ENCODE results near the gene BORCS8. TPM values are rescaled to one million over a fixed set of nuclear protein-coding genes. Genes with fewer than 3 reads are reported as not detected.

BORCS8 gene
- total RNA-seq, 1 donor from 2014 or later, result 33.5 TPM

- no peak overlapping the region for H3K9ac ChIP-seq (ENCODE audit: low read length)
- Mint-ChIP-seq H3K4me1 (ENCODE audit: low read depth, unreplicated experiment) (peaks cover 5% of the 10 kb centered on the region), H3K9me3 (ENCODE audit: unreplicated experiment) (no peaks in the 10 kb centered on the region), H3K27me3 (ENCODE audit: low read depth, unreplicated experiment) (peaks cover 28% of the 10 kb centered on the region), H3K36me3 (ENCODE audit: low read depth, unreplicated experiment) (no peaks in the 10 kb centered on the region), H3K4me3 (ENCODE audit: unreplicated experiment) (no peak overlapping the region), H3K27ac (ENCODE audit: unreplicated experiment) (no peak overlapping the region)
- peaks cover 20% of the 10 kb centered on the region for H4K20me1 ChIP-seq (ENCODE audit: insufficient read depth, low read length)
- DNase-seq (ENCODE audit: low read depth) (no peak), FAIRE-seq (no peak)
- no peak overlapping the region for H2AFZ ChIP-seq (ENCODE audit: low read depth, low read length)
- no peaks in the 10 kb centered on the region for H3K79me2 ChIP-seq (ENCODE audit: insufficient read depth, low read length)
- H3K9me3 ChIP-seq (ENCODE audit: insufficient read depth, low read depth, low read length), result no peaks in the 10 kb centered on the region
- H3K27ac ChIP-seq (ENCODE audit: low read depth, low read length), result no peak overlapping the region
- no peaks in the 10 kb centered on the region for H3K27me3 ChIP-seq (ENCODE audit: insufficient read depth, low read length)
- no peak overlapping the region for H3K4me3 ChIP-seq (ENCODE audit: insufficient read depth, low read depth, low read length)
- peaks cover 7% of the 10 kb centered on the region for H3K4me1 ChIP-seq (ENCODE audit: insufficient read depth, low read length)
- TF ChIP-seq EZH2 (IDR thresholded peaks at IDR 0.05; ENCODE audit: insufficient read depth, low read length) (no peak), CTCF (IDR thresholded peaks at IDR 0.05; ENCODE audit: insufficient read depth, low read depth, low read length) (no peak)
- no peaks in the 10 kb centered on the region for H3K36me3 ChIP-seq (ENCODE audit: insufficient read depth, low read length)
- no peak overlapping the region for H3K4me2 ChIP-seq (ENCODE audit: low read length)
These were observed 24.3 kb downstream of the BORCS8 start for GRCh38 chr19:19167612-19168011.

DNA sequence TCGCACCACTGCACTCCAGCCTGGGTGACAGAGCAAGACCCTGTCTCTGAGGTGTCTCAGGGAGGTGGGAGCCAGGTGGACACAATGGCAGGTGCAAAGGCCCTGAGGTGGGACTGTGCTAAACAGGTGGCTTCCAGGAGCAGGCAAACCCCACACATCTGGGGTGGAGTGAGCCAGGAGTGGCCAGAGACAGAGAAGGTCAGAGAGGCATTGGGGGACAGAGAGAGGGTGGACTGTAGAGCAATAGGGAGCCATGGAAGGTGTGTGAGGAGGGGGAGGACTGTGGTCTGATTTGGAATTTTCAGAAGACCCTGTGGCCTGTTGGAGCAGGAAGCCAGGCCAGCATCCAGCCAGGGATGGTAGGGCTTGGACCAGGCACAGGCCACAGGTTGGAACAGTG, 26.6 kb downstream of the BORCS8 start:
- Histone ChIP-seq H4K20me1 (ENCODE audit: insufficient read depth, low read length) (peaks cover 12% of the 10 kb centered on the region), H3K4me1 (ENCODE audit: insufficient read depth, low read length) (peaks cover 6% of the 10 kb centered on the region), H3K27me3 (ENCODE audit: insufficient read depth, low read length) (no peaks in the 10 kb centered on the region), H2AFZ (ENCODE audit: low read depth, low read length) (no peak overlapping the region), H3K27ac (ENCODE audit: low read depth, low read length) (no peak overlapping the region), H3K4me2 (ENCODE audit: low read length) (no peak overlapping the region), H3K36me3 (ENCODE audit: insufficient read depth, low read length) (no peaks in the 10 kb centered on the region), H3K4me3 (ENCODE audit: insufficient read depth, low read depth, low read length) (no peak overlapping the region), H3K79me2 (ENCODE audit: insufficient read depth, low read length) (no peaks in the 10 kb centered on the region), H3K9me3 (ENCODE audit: insufficient read depth, low read depth, low read length) (no peaks in the 10 kb centered on the region), H3K9ac (ENCODE audit: low read length) (no peak overlapping the region)
- Mint-ChIP-seq H3K27me3 (ENCODE audit: low read depth, unreplicated experiment) (peaks cover 17% of the 10 kb centered on the region), H3K4me3 (ENCODE audit: unreplicated experiment) (no peak overlapping the region), H3K36me3 (ENCODE audit: low read depth, unreplicated experiment) (no peaks in the 10 kb centered on the region), H3K9me3 (ENCODE audit: unreplicated experiment) (no peaks in the 10 kb centered on the region), H3K4me1 (ENCODE audit: low read depth, unreplicated experiment) (no peaks in the 10 kb centered on the region), H3K27ac (ENCODE audit: unreplicated experiment) (no peak overlapping the region)
- DNase-seq (ENCODE audit: low read depth), result no peak
- TF ChIP-seq CTCF (IDR thresholded peaks at IDR 0.05; ENCODE audit: insufficient read depth, low read depth, low read length) (no peak), EZH2 (IDR thresholded peaks at IDR 0.05; ENCODE audit: insufficient read depth, low read length) (no peak)
- no peak for FAIRE-seq

- Histone ChIP-seq H3K27ac (ENCODE audit: low read depth, low read length) (no peak overlapping the region), H3K36me3 (ENCODE audit: insufficient read depth, low read length) (no peaks in the 10 kb centered on the region), H2AFZ (ENCODE audit: low read depth, low read length) (no peak overlapping the region), H3K4me1 (ENCODE audit: insufficient read depth, low read length) (no peaks in the 10 kb centered on the region), H4K20me1 (ENCODE audit: insufficient read depth, low read length) (peaks cover 3% of the 10 kb centered on the region), H3K9me3 (ENCODE audit: insufficient read depth, low read depth, low read length) (no peaks in the 10 kb centered on the region), H3K27me3 (ENCODE audit: insufficient read depth, low read length) (no peaks in the 10 kb centered on the region), H3K4me3 (ENCODE audit: insufficient read depth, low read depth, low read length) (no peak overlapping the region), H3K9ac (ENCODE audit: low read length) (no peak overlapping the region), H3K79me2 (ENCODE audit: insufficient read depth, low read length) (no peaks in the 10 kb centered on the region), H3K4me2 (ENCODE audit: low read length) (no peak overlapping the region)
- no peak for FAIRE-seq
- no peaks in the 10 kb centered on the region for H3K9me3 Mint-ChIP-seq (ENCODE audit: unreplicated experiment)
- H3K27ac Mint-ChIP-seq (ENCODE audit: unreplicated experiment), result no peak overlapping the region
- DNase-seq (ENCODE audit: low read depth), result no peak
- H3K27me3 Mint-ChIP-seq (ENCODE audit: low read depth, unreplicated experiment), result peaks cover 10% of the 10 kb centered on the region
- H3K36me3 Mint-ChIP-seq (ENCODE audit: low read depth, unreplicated experiment), result no peaks in the 10 kb centered on the region
- H3K4me1 Mint-ChIP-seq (ENCODE audit: low read depth, unreplicated experiment), result no peaks in the 10 kb centered on the region
- no peak overlapping the region for H3K4me3 Mint-ChIP-seq (ENCODE audit: unreplicated experiment)
- TF ChIP-seq EZH2 (IDR thresholded peaks at IDR 0.05; ENCODE audit: insufficient read depth, low read length) (no peak), CTCF (IDR thresholded peaks at IDR 0.05; ENCODE audit: insufficient read depth, low read depth, low read length) (no peak)
These were observed 29.5 kb downstream of the BORCS8 start for GRCh38 chr19:19162495-19162894.

Measured in astrocyte (in vitro differentiated cells and primary cell).